KBM-7 (cell line): ENCODE data around the gene LGALS8.
"Not testable (repeated sequence)": the region's sequence is repeated elsewhere in the genome, so short reads cannot be mapped to it uniquely, and the experiment has no call there.

Experiments
- DNase-seq: peaks from one replicate; pipeline ENCODE4 v3.0.0-alpha.2; 2015
- in situ Hi-C: fragments of 300-500 bp; cut with MboI; formaldehyde crosslinking; loops from 2 replicates; pipeline ENCODE4 v1.14.3; 2020; ENCODE audit warnings: low sequenced_read_pairs, low pct_unique_long_range_greater_than_20kb, mixed read lengths

The LGALS8 gene

GRCh38 chr1:236565530-236565929 lies 41.7 kb downstream of the LGALS8 start:
- in situ Hi-C loops: no loop called here

GRCh38 chr1:236568285-236568894 lies 44.6 kb downstream of the LGALS8 start:
- no peak for DNase-seq
- in situ Hi-C loops: no loop called here

More at GRCh38 chr1:236565530-236565929, 41.7 kb downstream of the LGALS8 start:
- DNase-seq: no peak

GRCh38 chr1:236575523-236575922 lies 51.7 kb downstream of the LGALS8 start:
- DNase-seq: no peak
- in situ Hi-C loops: no loop called here

GRCh38 chr1:236576004-236576403 lies 52.2 kb downstream of the LGALS8 start:
- in situ Hi-C loops: no loop called here
- no peak for DNase-seq

- DNase-seq, in situ Hi-C loops: not testable (repeated sequence)
Observed at GRCh38 chr1:236577041-236577440, 53.3 kb downstream of the LGALS8 start.

GRCh38 chr1:236578661-236579060 lies 54.9 kb downstream of the LGALS8 start:
- no peak for DNase-seq
- in situ Hi-C loops: no loop called here

GRCh38 chr1:236580404-236580803 lies 56.6 kb downstream of the LGALS8 start:
- in situ Hi-C loops, DNase-seq: not testable (repeated sequence)

- DNase-seq: no peak
- in situ Hi-C loops: no loop called here
Observed at GRCh38 chr1:236581528-236581927, 57.7 kb downstream of the LGALS8 start.

- in situ Hi-C loops: no loop called here
- no peak for DNase-seq
Observed at GRCh38 chr1:236589531-236589930, 65.7 kb downstream of the LGALS8 start.

- DNase-seq: no peak
- in situ Hi-C loops: no loop called here
Observed at GRCh38 chr1:236590553-236591150, 66.9 kb downstream of the LGALS8 start.

- in situ Hi-C loops: no loop called here
- DNase-seq: no peak
Observed at GRCh38 chr1:236602171-236602570, 78.4 kb downstream of the LGALS8 start.
